Mucosa of stomach (tissue), 1 donor: ENCODE data around the gene TFDP1.

Source experiments
- H3K27me3 ChIP-seq: one replicate; pipeline ENCODE4 v1.7.0; 2013; ENCODE audit warnings: mild to moderate bottlenecking, low read length; ENCODE audit not compliant: control insufficient read depth, insufficient read depth
- H3K36me3 ChIP-seq: one replicate; pipeline ENCODE4 v1.7.0; 2013; ENCODE audit warnings: low read length; ENCODE audit not compliant: control insufficient read depth, insufficient read depth
- H3K4me1 ChIP-seq: one replicate; pipeline ENCODE4 v1.7.0; 2013; ENCODE audit warnings: mild to moderate bottlenecking, low read length; ENCODE audit not compliant: control insufficient read depth, insufficient read depth
- H3K4me3 ChIP-seq: one replicate; pipeline ENCODE4 v1.7.0; 2013; ENCODE audit warnings: low read length
- H3K9ac ChIP-seq: one replicate; pipeline ENCODE4 v1.7.0; 2013; ENCODE audit warnings: mild to moderate bottlenecking, low read length, moderate library complexity
- H3K9me3 ChIP-seq: one replicate; pipeline ENCODE4 v1.7.0; 2013; ENCODE audit warnings: mild to moderate bottlenecking, low read length, moderate library complexity; ENCODE audit not compliant: control insufficient read depth
- donor health status: Pancreatic carcinoma.

TFDP1 gene

DNA sequence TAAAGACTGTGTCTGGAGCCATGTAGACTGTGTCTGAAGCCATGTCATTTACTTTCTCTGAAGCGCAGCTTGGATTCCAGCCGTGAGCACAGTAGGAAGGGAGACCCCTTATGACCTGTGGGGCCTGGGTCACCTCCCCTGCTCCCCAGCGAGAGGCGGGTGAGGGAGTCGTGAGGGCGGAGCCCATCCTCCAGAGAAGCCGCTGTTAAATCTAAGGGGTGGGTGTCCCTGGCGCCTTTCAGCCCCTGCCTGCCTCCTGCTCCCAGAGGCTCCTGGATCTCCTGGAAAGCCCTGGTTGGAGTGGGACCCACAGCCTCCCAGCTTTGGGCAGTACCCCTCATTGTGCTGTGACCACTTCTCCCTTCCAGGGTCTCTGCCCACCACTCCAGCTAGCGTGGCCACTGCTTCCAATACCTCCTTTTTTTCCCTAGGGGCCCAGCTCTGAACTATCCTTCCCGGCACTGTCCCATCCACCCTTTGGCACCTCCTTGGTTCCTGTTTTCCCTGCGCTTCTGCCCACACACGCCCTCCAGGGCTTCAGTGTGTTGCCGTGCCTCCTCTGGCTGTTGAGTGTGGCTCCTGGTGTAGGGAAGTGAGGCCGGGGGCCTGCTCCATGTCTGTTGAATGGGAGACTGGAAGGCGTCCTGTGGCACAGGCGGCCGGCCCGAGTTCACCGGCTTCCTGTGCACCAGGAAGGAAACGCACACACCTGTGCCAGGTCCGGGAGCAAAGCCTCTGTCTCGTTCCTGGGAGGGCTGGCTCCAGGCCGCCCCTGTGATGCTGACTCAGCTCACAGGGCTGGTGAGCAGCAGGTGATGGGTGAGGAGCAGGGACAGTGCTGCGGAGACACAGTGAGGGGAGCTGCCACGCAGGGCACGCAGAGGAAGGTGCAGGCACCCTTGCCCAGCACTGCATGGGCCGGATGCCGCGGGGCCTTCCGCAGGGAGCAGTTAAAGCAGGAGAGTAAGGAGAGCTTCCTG is 44.0 kb downstream of the TFDP1 start:
- Histone ChIP-seq H3K27me3 (no peaks in the 10 kb centered on the region), H3K36me3 (no peaks in the 10 kb centered on the region), H3K9ac (no peak overlapping the region)

DNA sequence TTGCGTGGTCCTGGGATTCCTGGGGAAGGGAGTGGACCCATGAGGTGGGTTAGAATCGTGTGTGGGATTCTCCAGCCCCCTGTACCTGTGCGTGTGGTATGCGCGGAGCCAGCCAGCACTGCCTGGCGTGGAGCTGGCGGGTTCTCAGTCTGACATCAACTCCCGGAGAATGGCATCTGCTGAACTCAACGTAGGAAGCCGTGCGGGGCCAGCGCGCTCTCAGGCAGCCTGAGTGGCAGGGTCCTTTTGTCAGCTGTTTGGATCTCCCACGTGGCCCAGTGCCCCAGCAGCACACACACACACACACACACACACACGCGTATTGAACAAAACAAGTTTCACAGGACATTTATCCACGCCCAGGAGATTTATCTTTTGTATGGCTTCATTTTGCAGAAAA is 45.3 kb downstream of the TFDP1 start:
- no peak overlapping the region for H3K4me3 ChIP-seq

More for the DNA sequence above, 44.0 kb downstream of the TFDP1 start:
- Histone ChIP-seq H3K9me3 (no peaks in the 10 kb centered on the region), H3K4me1 (no peaks in the 10 kb centered on the region), H3K4me3 (no peak overlapping the region)

DNA sequence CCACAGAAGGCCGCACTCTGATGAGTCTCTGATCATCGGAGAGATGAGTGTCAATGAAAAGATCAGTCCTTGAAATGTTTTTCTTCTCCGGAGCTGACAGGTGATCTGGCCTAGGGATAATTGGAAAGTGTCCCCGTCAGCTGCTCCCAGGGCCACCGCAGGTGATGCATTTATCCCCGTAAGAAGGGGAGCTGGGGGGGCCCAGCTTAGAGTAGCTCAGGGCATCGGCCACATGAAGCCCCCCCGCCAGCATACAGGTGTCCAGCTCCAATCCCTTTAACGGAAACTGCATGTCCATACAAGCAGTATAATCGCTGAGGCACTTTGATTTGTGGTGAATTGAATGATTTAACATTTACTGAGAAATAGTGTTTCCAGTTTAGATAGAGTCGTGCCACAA is 45.7 kb downstream of the TFDP1 start:
- H3K36me3 ChIP-seq: peaks cover 4% of the 10 kb centered on the region
- H3K9me3 ChIP-seq: no peaks in the 10 kb centered on the region
- no peaks in the 10 kb centered on the region for H3K4me1 ChIP-seq
- no peak overlapping the region for H3K9ac ChIP-seq
- no peak overlapping the region for H3K4me3 ChIP-seq
- H3K27me3 ChIP-seq: no peaks in the 10 kb centered on the region

More for the DNA sequence above, 45.3 kb downstream of the TFDP1 start:
- Histone ChIP-seq H3K4me1 (no peaks in the 10 kb centered on the region), H3K9me3 (no peaks in the 10 kb centered on the region), H3K36me3 (peaks cover 4% of the 10 kb centered on the region), H3K9ac (no peak overlapping the region), H3K27me3 (no peaks in the 10 kb centered on the region)

DNA sequence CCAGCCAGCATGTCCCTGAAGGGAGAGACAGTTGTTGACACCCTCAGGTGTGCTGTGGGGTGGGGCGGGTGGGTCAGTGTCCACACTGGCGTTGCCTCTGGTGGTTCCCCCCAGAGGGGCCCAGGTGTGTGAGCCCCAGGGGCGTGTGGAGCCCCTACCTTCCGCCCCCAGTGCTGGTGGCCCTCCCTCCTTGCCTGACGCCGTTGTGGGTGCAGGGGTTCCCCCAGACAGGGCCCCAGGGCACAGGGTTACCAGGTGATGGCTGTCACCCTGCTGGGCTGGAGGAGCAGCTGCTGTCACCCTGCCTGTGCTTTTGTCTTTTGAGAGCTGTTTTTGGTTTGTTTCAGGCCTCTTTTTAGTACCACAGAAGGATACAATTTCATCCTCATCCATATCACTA is 46.3 kb downstream of the TFDP1 start:
- Histone ChIP-seq H3K4me3 (no peak overlapping the region), H3K36me3 (peaks cover 4% of the 10 kb centered on the region), H3K27me3 (no peaks in the 10 kb centered on the region), H3K4me1 (no peaks in the 10 kb centered on the region), H3K9me3 (no peaks in the 10 kb centered on the region), H3K9ac (no peak overlapping the region)

DNA sequence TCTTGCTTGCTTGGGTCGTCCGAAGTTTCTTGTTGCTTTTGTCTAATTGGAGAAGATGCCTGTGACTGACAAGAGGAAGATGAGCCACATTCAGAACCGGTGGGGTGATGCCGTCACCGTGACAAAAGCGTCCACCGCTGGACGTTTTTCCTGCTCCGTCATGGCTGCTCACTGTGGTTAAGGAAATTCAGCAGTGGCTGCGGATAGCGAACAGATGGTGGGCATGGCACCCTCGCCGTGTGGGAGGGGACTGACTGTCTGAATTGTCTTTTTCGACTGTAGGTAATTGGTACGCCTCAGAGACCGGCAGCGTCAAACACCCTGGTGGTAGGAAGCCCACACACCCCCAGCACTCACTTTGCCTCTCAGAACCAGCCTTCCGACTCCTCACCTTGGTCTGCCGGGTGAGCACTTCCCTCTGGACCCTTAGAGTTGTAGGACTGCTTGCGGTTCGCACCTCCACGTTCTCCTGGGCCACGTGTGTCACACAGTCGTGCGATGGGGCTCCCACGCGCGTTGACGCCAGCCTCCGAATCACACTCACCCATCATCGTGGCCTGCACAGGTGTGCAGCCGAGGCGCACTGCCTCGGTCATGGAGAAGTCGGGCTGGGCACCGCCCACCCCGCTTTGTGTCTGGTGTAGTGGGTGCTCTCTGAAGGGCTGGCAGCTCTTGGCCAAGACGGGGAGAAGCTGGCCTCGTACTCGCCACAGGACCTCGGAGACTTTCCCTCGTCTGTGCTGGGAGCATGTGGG is 47.0 kb downstream of the TFDP1 start:
- H3K27me3 ChIP-seq: no peaks in the 10 kb centered on the region
- H3K9ac ChIP-seq: no peak overlapping the region
- no peak overlapping the region for H3K4me3 ChIP-seq
- peaks cover 4% of the 10 kb centered on the region for H3K36me3 ChIP-seq
- H3K9me3 ChIP-seq: no peaks in the 10 kb centered on the region
- H3K4me1 ChIP-seq: no peaks in the 10 kb centered on the region

DNA sequence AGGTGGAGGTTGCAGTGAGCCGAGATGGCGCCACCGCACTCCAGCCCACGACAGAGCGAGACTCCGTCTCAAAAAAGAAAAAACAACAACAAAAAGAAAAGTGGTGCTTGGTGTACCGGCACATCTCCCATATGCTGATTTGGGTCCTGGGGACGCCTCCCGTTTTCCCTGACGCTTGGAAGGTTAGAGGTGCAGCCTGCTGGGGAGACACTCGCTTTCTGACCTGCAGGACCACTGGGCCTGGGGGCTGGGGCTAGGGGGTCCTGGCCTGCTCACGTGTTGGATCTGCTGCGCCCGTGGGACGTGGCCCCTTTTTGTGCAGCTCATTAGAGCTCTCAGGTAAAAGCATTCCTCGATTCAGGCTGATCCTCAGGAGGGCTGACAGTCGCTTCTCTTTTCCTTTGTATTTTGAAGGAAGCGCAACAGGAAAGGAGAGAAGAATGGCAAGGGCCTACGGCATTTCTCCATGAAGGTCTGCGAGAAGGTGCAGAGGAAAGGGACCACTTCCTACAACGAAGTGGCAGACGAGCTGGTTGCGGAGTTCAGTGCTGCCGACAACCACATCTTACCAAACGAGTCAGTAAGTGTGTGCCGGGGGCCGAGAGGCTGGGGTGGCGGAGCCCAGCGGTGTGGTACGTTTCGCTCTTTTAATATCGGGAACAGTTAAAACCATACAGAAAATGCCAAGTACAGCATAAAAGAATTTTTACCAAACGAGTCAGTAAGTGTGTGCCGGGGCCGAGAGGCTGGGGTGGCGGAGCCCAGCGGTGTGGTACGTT is 48.3 kb downstream of the TFDP1 start:
- Histone ChIP-seq H3K9ac (no peak overlapping the region), H3K36me3 (peaks cover 4% of the 10 kb centered on the region)

DNA sequence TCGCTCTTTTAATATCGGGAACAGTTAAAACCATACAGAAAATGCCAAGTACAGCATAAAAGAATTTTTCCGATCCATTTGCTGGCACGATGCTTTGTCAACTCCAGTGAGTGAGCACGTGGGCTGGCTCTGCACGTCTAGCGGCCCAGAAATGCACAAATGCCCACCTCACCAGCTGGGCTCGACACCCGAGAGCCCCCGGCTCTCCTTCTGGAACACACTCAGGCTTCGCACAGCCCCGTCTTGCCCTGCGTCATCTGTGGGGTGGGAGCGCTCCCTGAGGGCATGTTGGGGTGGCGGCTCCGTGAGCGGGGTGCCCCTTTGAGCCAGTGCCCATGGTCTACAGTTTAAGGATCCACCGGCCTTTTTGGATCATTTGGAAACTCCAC is 48.9 kb downstream of the TFDP1 start:
- Histone ChIP-seq H3K36me3 (peaks cover 4% of the 10 kb centered on the region), H3K9me3 (no peaks in the 10 kb centered on the region), H3K4me3 (no peak overlapping the region), H3K4me1 (no peaks in the 10 kb centered on the region), H3K27me3 (no peaks in the 10 kb centered on the region), H3K9ac (no peak overlapping the region)

More for the DNA sequence above, 48.3 kb downstream of the TFDP1 start:
- H3K27me3 ChIP-seq: no peaks in the 10 kb centered on the region
- no peak overlapping the region for H3K4me3 ChIP-seq
- no peaks in the 10 kb centered on the region for H3K9me3 ChIP-seq
- no peaks in the 10 kb centered on the region for H3K4me1 ChIP-seq

DNA sequence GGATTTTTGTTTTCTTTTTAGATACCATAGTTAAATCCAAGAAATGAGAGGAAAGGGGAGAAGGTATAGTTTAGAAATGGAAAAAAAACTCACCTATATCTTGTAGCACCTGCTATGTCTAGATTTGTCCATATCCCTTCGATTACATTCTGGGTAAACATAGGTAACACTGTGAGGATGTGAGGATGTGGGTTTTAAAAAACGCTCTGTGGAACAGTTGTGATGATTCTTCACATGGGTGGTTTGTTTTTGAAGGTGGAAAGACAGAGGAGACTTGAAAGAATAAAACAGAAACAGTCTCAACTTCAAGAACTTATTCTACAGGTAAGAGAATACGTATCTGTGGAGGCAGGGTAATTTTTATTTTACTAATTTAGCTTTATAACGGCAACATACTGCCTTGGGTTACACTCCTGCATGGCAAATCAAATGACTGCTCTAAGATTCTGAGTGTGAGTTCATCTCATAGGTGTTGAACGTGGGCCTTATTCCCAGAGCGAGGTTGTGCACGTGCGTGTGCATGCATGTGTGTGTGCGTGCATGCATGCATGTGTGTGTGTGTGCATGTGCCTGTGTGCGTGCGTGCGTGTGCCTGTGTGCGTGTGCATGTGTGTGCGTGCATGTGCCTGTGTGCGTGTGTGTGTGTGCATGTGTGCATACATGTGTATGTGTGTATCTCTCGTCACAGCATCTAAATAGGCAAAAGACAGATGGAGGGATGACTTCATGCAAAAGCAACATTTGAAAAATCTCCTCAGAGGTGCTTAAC is 49.9 kb downstream of the TFDP1 start:
- H3K9me3 ChIP-seq: no peaks in the 10 kb centered on the region

DNA sequence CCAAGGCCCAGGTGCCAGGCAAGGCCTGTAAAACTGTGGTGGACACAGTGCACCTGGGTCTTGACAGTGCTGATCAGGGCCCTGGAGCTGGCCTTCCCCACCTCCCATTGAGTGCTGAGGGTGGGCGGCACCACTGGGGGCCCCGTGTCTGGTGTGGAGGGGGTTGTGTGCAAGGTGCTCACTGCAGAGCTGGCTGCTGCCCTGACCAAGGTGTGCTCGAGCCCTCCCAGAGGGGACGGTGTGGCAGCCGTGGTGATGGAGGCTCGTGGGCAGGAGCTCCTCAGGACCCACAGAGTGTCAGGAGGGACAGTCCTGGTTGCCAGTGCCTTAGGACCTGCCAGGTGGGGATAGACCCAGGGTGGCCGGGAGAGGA is 50.5 kb downstream of the TFDP1 start:
- H3K9ac ChIP-seq: no peak overlapping the region
- peaks cover 4% of the 10 kb centered on the region for H3K36me3 ChIP-seq
- H3K9me3 ChIP-seq: no peaks in the 10 kb centered on the region
- H3K27me3 ChIP-seq: no peaks in the 10 kb centered on the region
- H3K4me3 ChIP-seq: no peak overlapping the region
- H3K4me1 ChIP-seq: no peaks in the 10 kb centered on the region

More for the DNA sequence above, 49.9 kb downstream of the TFDP1 start:
- H3K36me3 ChIP-seq: peaks cover 4% of the 10 kb centered on the region
- no peak overlapping the region for H3K9ac ChIP-seq
- no peak overlapping the region for H3K4me3 ChIP-seq
- no peaks in the 10 kb centered on the region for H3K4me1 ChIP-seq
- no peaks in the 10 kb centered on the region for H3K27me3 ChIP-seq

DNA sequence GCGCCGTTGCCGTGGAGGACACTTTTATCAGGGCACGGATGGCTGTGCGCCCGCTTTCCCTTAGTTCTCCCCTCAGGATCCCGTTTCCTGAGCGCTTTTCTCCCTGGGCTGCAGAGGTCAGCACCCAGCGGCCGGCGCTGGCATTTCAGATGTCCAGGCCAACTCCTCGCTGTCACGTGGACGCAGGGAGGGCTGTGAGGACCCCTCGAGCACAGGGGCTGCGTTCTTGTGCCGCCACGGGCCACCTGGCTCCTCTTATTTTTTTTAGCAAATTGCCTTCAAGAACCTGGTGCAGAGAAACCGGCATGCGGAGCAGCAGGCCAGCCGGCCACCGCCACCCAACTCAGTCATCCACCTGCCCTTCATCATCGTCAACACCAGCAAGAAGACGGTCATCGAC is 51.2 kb downstream of the TFDP1 start:
- H3K4me1 ChIP-seq: no peaks in the 10 kb centered on the region
- H3K4me3 ChIP-seq: no peak overlapping the region
- peaks cover 4% of the 10 kb centered on the region for H3K36me3 ChIP-seq
- no peaks in the 10 kb centered on the region for H3K27me3 ChIP-seq
- H3K9ac ChIP-seq: no peak overlapping the region
- no peaks in the 10 kb centered on the region for H3K9me3 ChIP-seq

DNA sequence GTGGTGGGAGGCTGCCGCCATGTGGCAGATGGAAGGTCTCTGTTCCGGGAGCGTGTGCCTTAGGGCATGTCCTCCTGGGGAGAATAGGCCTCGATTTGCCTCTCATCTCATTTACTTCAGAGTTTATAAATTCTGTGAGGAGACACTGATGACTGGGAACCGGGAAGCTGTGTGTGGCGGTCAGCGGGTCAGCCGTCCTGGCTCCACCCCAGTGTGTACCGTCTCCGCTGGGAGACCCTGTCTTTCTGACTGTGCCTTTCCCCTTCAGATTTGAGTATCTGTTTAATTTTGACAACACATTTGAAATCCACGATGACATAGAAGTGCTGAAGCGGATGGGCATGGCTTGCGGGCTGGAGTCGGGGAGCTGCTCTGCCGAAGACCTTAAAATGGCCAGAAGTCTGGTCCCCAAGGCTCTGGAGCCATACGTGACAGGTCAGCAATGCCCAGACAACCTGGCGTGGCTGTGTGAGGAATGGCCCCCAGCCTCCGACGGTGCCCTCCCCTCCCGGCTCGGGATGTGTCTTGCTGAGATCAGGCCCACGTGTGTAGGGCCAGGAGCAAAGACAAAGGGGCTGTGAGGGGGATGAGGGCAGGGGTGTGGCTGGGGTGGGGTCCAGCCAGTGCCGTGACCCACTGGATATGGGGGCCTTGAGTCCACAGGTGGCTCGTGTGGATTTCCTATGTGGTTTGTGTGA is 51.9 kb downstream of the TFDP1 start:
- Histone ChIP-seq H3K9me3 (no peaks in the 10 kb centered on the region), H3K9ac (no peak overlapping the region), H3K27me3 (no peaks in the 10 kb centered on the region), H3K4me3 (no peak overlapping the region), H3K36me3 (peaks cover 4% of the 10 kb centered on the region), H3K4me1 (no peaks in the 10 kb centered on the region)
